BE2C (cell line): ENCODE data around the gene ZNF346.

Experiments used
- DNase-seq: peaks from one replicate; pipeline ENCODE4 v3.0.0-alpha.2; 2020
- H3K27me3 ChIP-seq: fragments of 250-450 bp; sonication (Bioruptor Pico); 2 replicates; pipeline ENCODE4 v1.5.1; 2020; ENCODE audit warnings: mild to moderate bottlenecking
- H3K36me3 ChIP-seq: fragments of 250-450 bp; sonication (Bioruptor Pico); 2 replicates; pipeline ENCODE4 v1.5.1; 2020; ENCODE audit warnings: mild to moderate bottlenecking
- H3K4me1 ChIP-seq: fragments of 250-450 bp; sonication (Bioruptor Pico); 2 replicates; pipeline ENCODE4 v1.5.1; 2020
- H3K4me3 ChIP-seq: 2 replicates; pipeline ENCODE4 v1.5.1; 2011; ENCODE audit warnings: low read depth, low read length
- H3K9me3 ChIP-seq: fragments of 250-450 bp; sonication (Bioruptor Pico); 2 replicates; pipeline ENCODE4 v1.5.1; 2020
- TF ChIP-seq, protein P1 (sequence below): IDR thresholded peaks from 2 replicates; pipeline ENCODE4 v1.5.1; 2012; ENCODE audit warnings: mild to moderate bottlenecking, low read depth, low read length

The ZNF346 gene

DNA sequence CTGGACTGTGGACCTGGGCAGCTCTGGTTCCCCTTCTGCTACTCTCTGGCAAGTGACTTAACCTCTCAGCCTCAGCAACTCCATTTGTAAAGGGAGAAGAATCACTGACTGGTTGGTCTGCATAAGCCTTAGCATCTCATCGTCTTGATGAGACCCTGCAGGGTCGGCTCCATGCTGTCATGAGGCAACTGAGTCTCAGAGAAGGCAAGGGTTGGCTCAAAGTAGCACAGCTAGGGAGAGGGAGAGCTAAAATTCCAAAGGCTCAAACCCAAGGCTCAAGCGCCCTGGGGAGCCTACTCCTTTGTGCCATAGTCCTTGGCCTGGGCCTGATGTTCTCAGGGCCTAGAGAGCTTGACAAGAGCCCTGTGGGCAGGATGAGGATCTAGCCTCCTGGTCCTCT, 68.7 kb downstream of the ZNF346 start:
- Histone ChIP-seq H3K36me3 (no peaks in the 10 kb centered on the region), H3K4me1 (peaks cover 6% of the 10 kb centered on the region; the same call in 1 of the 2 replicates), H3K9me3 (no peaks in the 10 kb centered on the region), H3K27me3 (no peaks in the 10 kb centered on the region), H3K4me3 (no peak overlapping the region)
- DNase-seq: no peak
- TF ChIP-seq, protein P1, sequence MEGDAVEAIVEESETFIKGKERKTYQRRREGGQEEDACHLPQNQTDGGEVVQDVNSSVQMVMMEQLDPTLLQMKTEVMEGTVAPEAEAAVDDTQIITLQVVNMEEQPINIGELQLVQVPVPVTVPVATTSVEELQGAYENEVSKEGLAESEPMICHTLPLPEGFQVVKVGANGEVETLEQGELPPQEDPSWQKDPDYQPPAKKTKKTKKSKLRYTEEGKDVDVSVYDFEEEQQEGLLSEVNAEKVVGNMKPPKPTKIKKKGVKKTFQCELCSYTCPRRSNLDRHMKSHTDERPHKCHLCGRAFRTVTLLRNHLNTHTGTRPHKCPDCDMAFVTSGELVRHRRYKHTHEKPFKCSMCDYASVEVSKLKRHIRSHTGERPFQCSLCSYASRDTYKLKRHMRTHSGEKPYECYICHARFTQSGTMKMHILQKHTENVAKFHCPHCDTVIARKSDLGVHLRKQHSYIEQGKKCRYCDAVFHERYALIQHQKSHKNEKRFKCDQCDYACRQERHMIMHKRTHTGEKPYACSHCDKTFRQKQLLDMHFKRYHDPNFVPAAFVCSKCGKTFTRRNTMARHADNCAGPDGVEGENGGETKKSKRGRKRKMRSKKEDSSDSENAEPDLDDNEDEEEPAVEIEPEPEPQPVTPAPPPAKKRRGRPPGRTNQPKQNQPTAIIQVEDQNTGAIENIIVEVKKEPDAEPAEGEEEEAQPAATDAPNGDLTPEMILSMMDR: no peak

DNA sequence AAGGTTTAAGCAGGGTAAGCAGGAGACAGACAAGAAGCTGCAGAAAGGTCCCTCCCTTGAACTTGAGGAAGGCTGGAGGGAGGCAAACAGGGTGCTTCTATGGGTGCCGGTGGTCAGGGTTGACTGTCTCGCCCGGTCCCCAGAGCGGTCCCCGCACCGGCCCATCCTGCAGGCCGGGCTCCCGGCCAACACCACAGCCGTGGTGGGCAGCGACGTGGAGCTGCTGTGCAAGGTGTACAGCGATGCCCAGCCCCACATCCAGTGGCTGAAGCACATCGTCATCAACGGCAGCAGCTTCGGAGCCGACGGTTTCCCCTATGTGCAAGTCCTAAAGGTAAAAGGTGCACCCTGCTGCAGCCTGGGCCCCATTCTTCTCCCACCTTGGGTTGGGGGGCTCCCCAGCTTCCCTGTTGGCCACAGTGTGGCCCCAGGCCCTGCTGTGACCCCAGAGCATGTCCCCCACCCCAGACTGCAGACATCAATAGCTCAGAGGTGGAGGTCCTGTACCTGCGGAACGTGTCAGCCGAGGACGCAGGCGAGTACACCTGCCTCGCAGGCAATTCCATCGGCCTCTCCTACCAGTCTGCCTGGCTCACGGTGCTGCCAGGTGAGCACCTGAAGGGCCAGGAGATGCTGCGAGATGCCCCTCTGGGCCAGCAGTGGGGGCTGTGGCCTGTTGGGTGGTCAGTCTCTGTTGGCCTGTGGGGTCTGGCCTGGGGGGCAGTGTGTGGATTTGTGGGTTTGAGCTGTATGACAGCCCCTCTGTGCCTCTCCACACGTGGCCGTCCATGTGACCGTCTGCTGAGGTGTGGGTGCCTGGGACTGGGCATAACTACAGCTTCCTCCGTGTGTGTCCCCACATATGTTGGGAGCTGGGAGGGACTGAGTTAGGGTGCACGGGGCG, 69.9 kb downstream of the ZNF346 start:
- Histone ChIP-seq H3K27me3 (no peaks in the 10 kb centered on the region), H3K9me3 (no peaks in the 10 kb centered on the region), H3K4me1 (peaks cover 6% of the 10 kb centered on the region; the same call in 1 of the 2 replicates), H3K4me3 (no peak overlapping the region), H3K36me3 (no peaks in the 10 kb centered on the region)
- no peak for DNase-seq
- TF ChIP-seq, protein P1: no peak

DNA sequence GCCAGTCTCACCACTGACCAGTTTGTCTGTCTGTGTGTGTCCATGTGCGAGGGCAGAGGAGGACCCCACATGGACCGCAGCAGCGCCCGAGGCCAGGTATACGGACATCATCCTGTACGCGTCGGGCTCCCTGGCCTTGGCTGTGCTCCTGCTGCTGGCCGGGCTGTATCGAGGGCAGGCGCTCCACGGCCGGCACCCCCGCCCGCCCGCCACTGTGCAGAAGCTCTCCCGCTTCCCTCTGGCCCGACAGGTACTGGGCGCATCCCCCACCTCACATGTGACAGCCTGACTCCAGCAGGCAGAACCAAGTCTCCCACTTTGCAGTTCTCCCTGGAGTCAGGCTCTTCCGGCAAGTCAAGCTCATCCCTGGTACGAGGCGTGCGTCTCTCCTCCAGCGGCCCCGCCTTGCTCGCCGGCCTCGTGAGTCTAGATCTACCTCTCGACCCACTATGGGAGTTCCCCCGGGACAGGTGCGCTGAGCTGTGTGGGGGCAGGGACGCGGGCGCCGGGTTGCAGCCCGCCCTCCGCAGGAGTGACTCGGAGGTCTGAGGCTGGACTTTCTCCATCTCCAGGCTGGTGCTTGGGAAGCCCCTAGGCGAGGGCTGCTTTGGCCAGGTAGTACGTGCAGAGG, 70.7 kb downstream of the ZNF346 start:
- Histone ChIP-seq H3K9me3 (no peaks in the 10 kb centered on the region), H3K27me3 (no peaks in the 10 kb centered on the region), H3K4me3 (no peak overlapping the region), H3K4me1 (peaks cover 6% of the 10 kb centered on the region; the same call in 1 of the 2 replicates), H3K36me3 (no peaks in the 10 kb centered on the region)
- TF ChIP-seq, protein P1: no peak
- no peak for DNase-seq

DNA sequence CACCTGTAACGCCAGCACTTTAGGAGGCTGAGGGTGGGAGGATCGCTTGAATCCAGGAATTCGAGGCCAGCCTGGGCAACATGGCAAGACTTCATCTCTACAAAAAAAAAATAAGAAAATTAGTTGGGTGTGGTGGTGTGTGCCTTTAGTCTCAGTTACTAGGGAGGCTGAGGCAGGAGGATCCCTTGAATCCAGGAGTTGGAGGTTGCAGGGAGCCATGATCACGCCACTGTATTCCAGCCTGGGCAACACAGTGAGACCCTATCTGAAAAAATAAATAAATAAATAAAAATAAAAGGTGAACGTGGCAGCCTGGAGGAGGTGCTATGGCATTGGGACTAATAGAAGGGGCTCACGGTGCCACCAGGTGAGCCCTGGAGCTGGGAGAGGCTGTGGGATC, 71.3 kb downstream of the ZNF346 start:
- DNase-seq: no peak
- Histone ChIP-seq H3K36me3 (no peaks in the 10 kb centered on the region), H3K4me1 (peaks cover 6% of the 10 kb centered on the region; the same call in 1 of the 2 replicates), H3K4me3 (no peak overlapping the region), H3K9me3 (no peaks in the 10 kb centered on the region), H3K27me3 (no peaks in the 10 kb centered on the region)
- TF ChIP-seq, protein P1: no peak

DNA sequence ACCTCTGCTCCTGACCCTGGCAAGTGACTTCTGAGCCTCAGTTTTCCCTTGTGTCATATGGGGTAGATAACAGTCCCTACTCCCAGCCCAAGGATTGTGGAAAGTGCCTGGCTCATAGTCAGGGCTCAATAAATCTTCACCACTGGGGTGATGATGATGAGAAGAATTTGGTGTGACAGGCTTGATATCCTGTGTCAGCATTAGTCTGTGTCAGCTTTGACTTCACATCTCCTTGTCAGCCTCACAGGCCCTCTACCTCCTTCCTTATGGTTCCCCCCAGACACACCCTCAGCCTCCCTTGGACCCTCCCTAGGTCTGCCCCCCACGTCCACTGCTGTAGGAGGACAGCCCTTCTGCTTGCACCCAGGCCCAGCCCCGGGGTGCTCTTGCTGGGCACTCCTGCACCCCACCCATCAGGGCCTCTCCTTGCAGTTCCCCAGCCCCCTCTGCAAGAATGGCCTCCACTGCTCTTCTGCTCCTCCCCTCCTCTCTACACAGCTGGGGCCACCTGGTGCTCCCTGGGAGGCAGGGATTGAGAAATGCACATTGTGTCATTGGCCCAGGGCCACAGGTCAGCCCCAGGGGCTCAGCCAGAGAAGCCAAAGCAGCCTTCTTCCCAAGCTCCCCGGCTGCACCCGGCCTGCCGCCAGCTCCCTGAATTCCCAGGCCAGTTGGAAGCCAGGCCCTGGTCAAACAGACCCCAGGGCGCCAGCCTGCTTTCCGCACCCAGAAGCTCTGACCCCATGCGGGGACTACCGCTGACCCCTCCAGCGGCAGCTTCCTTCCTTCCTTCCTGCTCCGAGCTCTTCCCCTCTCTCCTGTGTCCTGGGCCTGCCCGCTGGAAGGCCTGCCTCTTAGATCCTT, 72.0 kb downstream of the ZNF346 start:
- no peak for DNase-seq
- TF ChIP-seq, protein P1: no peak
- Histone ChIP-seq H3K27me3 (no peaks in the 10 kb centered on the region), H3K9me3 (no peaks in the 10 kb centered on the region), H3K4me3 (no peak overlapping the region), H3K36me3 (no peaks in the 10 kb centered on the region), H3K4me1 (peaks cover 6% of the 10 kb centered on the region; the same call in 1 of the 2 replicates)
